Esophagus muscularis mucosa (tissue), 4 donors: ENCODE results near the gene ITGB3BP. TPM values are rescaled to one million over a fixed set of nuclear protein-coding genes. Genes with fewer than 3 reads are reported as not detected.
"Not testable (repeated sequence)": the region's sequence is repeated elsewhere in the genome, so short reads cannot be mapped to it uniquely, and the experiment has no call there.

Experiments
- DNase-seq: peaks from one replicate; pipeline ENCODE4 v3.0.0-alpha.2; 2017; ENCODE audit errors: extremely low spot score
- H3K27ac ChIP-seq, 4 donors: fragments of 200-600 bp; sonication (generic); replicated peaks in 1 of 4; 1 replicate in 3 of 4; 2 replicates in 1 of 4; pipeline ENCODE4 v1.5.1; 2016 to 2019; ENCODE audit warnings: mild to moderate bottlenecking in 1 of 4
- H3K27me3 ChIP-seq, 4 donors: fragments of 200-600 bp; sonication (generic); one replicate each; pipeline versions ENCODE4 v1.5.1 to v1.6.0; 2016 to 2019
- H3K36me3 ChIP-seq, 4 donors: fragments of 200-600 bp; sonication (generic); one replicate each; pipeline ENCODE4 v1.5.1; 2016 to 2019
- H3K4me1 ChIP-seq, 4 donors: fragments of 200-600 bp; sonication (generic); one replicate each; pipeline ENCODE4 v1.5.1; 2016 to 2019
- H3K4me3 ChIP-seq, 4 donors: fragments of 200-600 bp; sonication (generic); 1 replicate in 2 of 4; 2 replicates in 2 of 4; pipeline ENCODE4 v1.5.1; 2016 to 2019; ENCODE audit warnings: mild to moderate bottlenecking in 4 of 4, moderate library complexity in 1 of 4
- H3K9me3 ChIP-seq, 4 donors: fragments of 200-600 bp; sonication (generic); 1 replicate in 3 of 4; 2 replicates in 1 of 4; pipeline ENCODE4 v1.5.1; 2016 to 2019
- CTCF ChIP-seq, 3 experiments: fragments of 200-600 bp in 2 of 3; fragments of 450-650 bp in 1 of 3; sonication (generic) in 2 of 3; IDR thresholded peaks; one replicate each; pipeline ENCODE4 v1.5.1; 2017 to 2019; ENCODE audit warnings: antibody characterized with exemption in 3 of 3, mild to moderate bottlenecking in 2 of 3, moderate library complexity in 1 of 3
- EP300 ChIP-seq: sonication (generic); formaldehyde crosslinking; IDR thresholded peaks from one replicate; pipeline ENCODE4 v1.6.1; 2017; ENCODE audit warnings: antibody characterized with exemption
- POLR2A ChIP-seq: fragments of 450-650 bp; IDR thresholded peaks from one replicate; pipeline ENCODE4 v1.6.1; 2017; ENCODE audit warnings: antibody characterized with exemption, moderate library complexity, mild to moderate bottlenecking, low read depth
- POLR2AphosphoS5 ChIP-seq, 2 donors: sonication (generic); formaldehyde crosslinking; IDR thresholded peaks; one replicate each; pipeline ENCODE4 v1.6.1; 2017; ENCODE audit warnings: antibody characterized with exemption in 2 of 2
- WGBS: methylation state at CpG from one replicate; pipeline ENCODE4 v1.1.5; 2018; 5-methylcytosine and 5-hydroxymethylcytosine counted together
- intact Hi-C: fragments of 100-400 bp; cut with DNase I; formaldehyde crosslinking; loops from one replicate; pipeline ENCODE4 v1.15.1; 2023
- total RNA-seq, 4 donors: library from RNA; depleted of rRNA; stranded (reverse); fragments of >200 nt; gene quantifications; one replicate each; pipeline versions ENCODE4 v1.1.0 to v1.2.1, GENCODE V29; 2016

Gene ITGB3BP
- total RNA-seq, 4 donors from 2014 or later, result 6.8 to 38.2 (median 11.1) TPM

- intact Hi-C loops, result no loop called here
- no peak overlapping the region for H3K27ac ChIP-seq
- 66% methylated on average over 4 of the region's 4 CpGs for WGBS
- peaks cover 0 to 8% (median 0%) of the 10 kb centered on the region in 4 donors for H3K36me3 ChIP-seq
- TF ChIP-seq POLR2AphosphoS5 (IDR thresholded peaks at IDR 0.05) (no peak), POLR2A (no peak), CTCF (IDR thresholded peaks at IDR 0.05) (no peak), EP300 (no peak)
- H3K9me3 ChIP-seq, result peaks cover 0 to 14% (median 0%) of the 10 kb centered on the region in 4 donors
- no peak overlapping the region for H3K4me3 ChIP-seq
- DNase-seq, result no peak
- H3K27me3 ChIP-seq, result no peaks in the 10 kb centered on the region
- no peaks in the 10 kb centered on the region for H3K4me1 ChIP-seq
Observed at GRCh38 chr1:63435161-63435560, 87.9 kb downstream of the ITGB3BP start.

GRCh38 chr1:63429281-63429680 lies 93.7 kb downstream of the ITGB3BP start:
- no peaks in the 10 kb centered on the region for H3K27me3 ChIP-seq
- no peak for DNase-seq
- no peak overlapping the region for H3K27ac ChIP-seq
- peaks cover 0 to 20% (median 0%) of the 10 kb centered on the region in 4 donors for H3K9me3 ChIP-seq
- no peak overlapping the region for H3K4me3 ChIP-seq
- intact Hi-C loops, result no loop called here
- H3K4me1 ChIP-seq, result no peaks in the 10 kb centered on the region
- peaks cover 0 to 25% (median 12%) of the 10 kb centered on the region in 4 donors for H3K36me3 ChIP-seq
- no peak for TF ChIP-seq POLR2AphosphoS5 (IDR thresholded peaks at IDR 0.05)
- TF ChIP-seq CTCF (IDR thresholded peaks at IDR 0.05), result no peak
- no peak for TF ChIP-seq POLR2A
- TF ChIP-seq EP300, result no peak

- Histone ChIP-seq H3K4me1 (no peaks in the 10 kb centered on the region), H3K27me3 (no peaks in the 10 kb centered on the region), H3K36me3 (peaks cover 0 to 25% (median 12%) of the 10 kb centered on the region in 4 donors), H3K4me3 (no peak overlapping the region), H3K27ac (no peak overlapping the region), H3K9me3 (peaks cover 0 to 20% (median 0%) of the 10 kb centered on the region in 4 donors)
- intact Hi-C loops, result no loop called here
- TF ChIP-seq POLR2A (no peak), POLR2AphosphoS5 (IDR thresholded peaks at IDR 0.05) (no peak), CTCF (IDR thresholded peaks at IDR 0.05) (no peak), EP300 (no peak)
- DNase-seq, result no peak
Observed at GRCh38 chr1:63428815-63429214, 94.2 kb downstream of the ITGB3BP start.

GRCh38 chr1:63423649-63424048 lies 99.4 kb downstream of the ITGB3BP start:
- Histone ChIP-seq H3K4me3 (no peak overlapping the region), H3K36me3 (peaks cover 0 to 11% (median 2%) of the 10 kb centered on the region in 4 donors), H3K4me1 (no peaks in the 10 kb centered on the region), H3K9me3 (no peaks in the 10 kb centered on the region), H3K27me3 (no peaks in the 10 kb centered on the region), H3K27ac (no peak overlapping the region)
- TF ChIP-seq EP300 (no peak), CTCF (IDR thresholded peaks at IDR 0.05) (no peak), POLR2AphosphoS5 (IDR thresholded peaks at IDR 0.05) (no peak), POLR2A (no peak)
- no peak for DNase-seq
- intact Hi-C loops, result no loop called here
- WGBS, result 98% methylated on average over 2 of the region's 2 CpGs

GRCh38 chr1:63420746-63421145 lies 102.3 kb downstream of the ITGB3BP start:
- WGBS, result 95% methylated on average over 1 of the region's 1 CpG
- intact Hi-C loops, H3K27ac ChIP-seq, DNase-seq, H3K36me3 ChIP-seq, H3K27me3 ChIP-seq, H3K4me1 ChIP-seq, H3K4me3 ChIP-seq, H3K9me3 ChIP-seq: not testable (repeated sequence)
